Esophagus squamous epithelium (tissue), 5 donors: ENCODE data around the gene FUT3. TPM values are rescaled to one million over a fixed set of nuclear protein-coding genes. Genes with fewer than 3 reads are reported as not detected.

Experiments
- DNase-seq: peaks from one replicate; lab custom pipeline; 2025; lab: John Stamatoyannopoulos, UW
- H3K27ac ChIP-seq, 4 donors: fragments of 200-600 bp; sonication (generic); one replicate each; pipeline ENCODE4 v1.5.1; 2016 to 2019; ENCODE audit warnings: mild to moderate bottlenecking in 1 of 4
- H3K27me3 ChIP-seq, 4 donors: fragments of 200-600 bp; sonication (generic); 1 replicate in 3 of 4; 2 replicates in 1 of 4; pipeline versions ENCODE4 v1.5.1 to v1.6.0; 2017 to 2021; ENCODE audit warnings: antibody characterized with exemption in 1 of 4
- H3K36me3 ChIP-seq, 3 donors: fragments of 200-600 bp; sonication (generic); one replicate each; pipeline ENCODE4 v1.5.1; 2016 to 2019
- H3K4me1 ChIP-seq, 3 donors: fragments of 200-600 bp; sonication (generic); one replicate each; pipeline ENCODE4 v1.5.1; 2017 to 2019
- H3K4me3 ChIP-seq, 4 donors: fragments of 200-600 bp; sonication (generic); 1 replicate in 3 of 4; 2 replicates in 1 of 4; pipeline ENCODE4 v1.5.1; 2016 to 2019; ENCODE audit warnings: mild to moderate bottlenecking in 2 of 4, moderate library complexity in 1 of 4
- H3K9me3 ChIP-seq, 3 donors: fragments of 200-600 bp; sonication (generic); one replicate each; pipeline ENCODE4 v1.5.1; 2016 to 2019
- POLR2A ChIP-seq, 4 donors: fragments of 450-650 bp; IDR thresholded peaks; one replicate each; pipeline ENCODE4 v1.6.1; 2017; ENCODE audit warnings: antibody characterized with exemption in 4 of 4, mild to moderate bottlenecking in 4 of 4, moderate library complexity in 3 of 4
- WGBS, 2 donors: methylation state at CpG; one replicate each; pipeline ENCODE4 v1.1.5; 2018; 5-methylcytosine and 5-hydroxymethylcytosine counted together
- intact Hi-C: fragments of 100-400 bp; cut with DNase I; formaldehyde crosslinking; loops from one replicate; pipeline ENCODE4 v1.15.0; 2022
- total RNA-seq, 4 donors: library from RNA; depleted of rRNA; stranded (reverse); fragments of >200 nt; gene quantifications; one replicate each; pipeline ENCODE4 v1.1.0, GENCODE V29; 2016
- TF ChIP-seq, protein P1 (sequence below), 6 experiments: fragments of 450-650 bp in 4 of 6; fragments of 200-600 bp in 2 of 6; sonication (generic) in 2 of 6; IDR thresholded peaks; one replicate each; pipeline ENCODE4 v1.5.1; 2016 to 2019; ENCODE audit warnings: antibody characterized with exemption in 6 of 6, mild to moderate bottlenecking in 4 of 6, moderate library complexity in 4 of 6
- donor health status: DM: yes; HTN: yes; CAD: no.

FUT3 gene
- total RNA-seq, 4 donors from 2014 or later, result 51.7 to 145 (median 84.8) TPM

DNA sequence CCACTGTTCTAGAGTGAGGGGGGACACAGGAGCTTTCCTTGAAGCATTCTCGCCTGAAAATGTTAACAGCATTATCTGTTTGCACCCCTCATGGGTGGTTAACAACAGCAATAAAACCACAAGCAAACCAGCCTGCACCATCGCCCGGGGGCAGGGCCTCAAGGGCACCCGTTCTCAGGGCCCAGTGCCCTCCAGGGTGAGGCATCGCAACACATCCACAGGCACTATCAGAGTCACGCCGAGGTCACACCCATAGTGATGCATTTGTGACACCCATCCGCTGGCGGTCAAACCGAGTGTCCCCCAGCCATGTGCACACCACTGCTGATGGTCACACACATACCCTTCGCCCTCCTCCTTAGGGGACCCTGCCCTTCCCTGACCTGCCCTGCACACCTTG is 14.5 kb upstream of the FUT3 start:
- DNase-seq, result no peak
- no peak overlapping the region for H3K4me3 ChIP-seq
- H3K4me1 ChIP-seq, result peaks cover 0 to 3% (median 0%) of the 10 kb centered on the region in 3 donors
- WGBS, 2 donors, result 81 to 86% methylated on average over 8 to 10 of the region's 11 CpGs
- no peaks in the 10 kb centered on the region for H3K36me3 ChIP-seq
- TF ChIP-seq POLR2A (IDR thresholded peaks at IDR 0.05), result no peak
- TF ChIP-seq, protein P1, sequence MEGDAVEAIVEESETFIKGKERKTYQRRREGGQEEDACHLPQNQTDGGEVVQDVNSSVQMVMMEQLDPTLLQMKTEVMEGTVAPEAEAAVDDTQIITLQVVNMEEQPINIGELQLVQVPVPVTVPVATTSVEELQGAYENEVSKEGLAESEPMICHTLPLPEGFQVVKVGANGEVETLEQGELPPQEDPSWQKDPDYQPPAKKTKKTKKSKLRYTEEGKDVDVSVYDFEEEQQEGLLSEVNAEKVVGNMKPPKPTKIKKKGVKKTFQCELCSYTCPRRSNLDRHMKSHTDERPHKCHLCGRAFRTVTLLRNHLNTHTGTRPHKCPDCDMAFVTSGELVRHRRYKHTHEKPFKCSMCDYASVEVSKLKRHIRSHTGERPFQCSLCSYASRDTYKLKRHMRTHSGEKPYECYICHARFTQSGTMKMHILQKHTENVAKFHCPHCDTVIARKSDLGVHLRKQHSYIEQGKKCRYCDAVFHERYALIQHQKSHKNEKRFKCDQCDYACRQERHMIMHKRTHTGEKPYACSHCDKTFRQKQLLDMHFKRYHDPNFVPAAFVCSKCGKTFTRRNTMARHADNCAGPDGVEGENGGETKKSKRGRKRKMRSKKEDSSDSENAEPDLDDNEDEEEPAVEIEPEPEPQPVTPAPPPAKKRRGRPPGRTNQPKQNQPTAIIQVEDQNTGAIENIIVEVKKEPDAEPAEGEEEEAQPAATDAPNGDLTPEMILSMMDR (IDR thresholded peaks at IDR 0.05), result no peak
- no peak overlapping the region for H3K27ac ChIP-seq
- peaks cover 0 to 23% (median 0%) of the 10 kb centered on the region in 4 donors for H3K27me3 ChIP-seq
- intact Hi-C loops, result no loop called here
- H3K9me3 ChIP-seq, result no peaks in the 10 kb centered on the region

DNA sequence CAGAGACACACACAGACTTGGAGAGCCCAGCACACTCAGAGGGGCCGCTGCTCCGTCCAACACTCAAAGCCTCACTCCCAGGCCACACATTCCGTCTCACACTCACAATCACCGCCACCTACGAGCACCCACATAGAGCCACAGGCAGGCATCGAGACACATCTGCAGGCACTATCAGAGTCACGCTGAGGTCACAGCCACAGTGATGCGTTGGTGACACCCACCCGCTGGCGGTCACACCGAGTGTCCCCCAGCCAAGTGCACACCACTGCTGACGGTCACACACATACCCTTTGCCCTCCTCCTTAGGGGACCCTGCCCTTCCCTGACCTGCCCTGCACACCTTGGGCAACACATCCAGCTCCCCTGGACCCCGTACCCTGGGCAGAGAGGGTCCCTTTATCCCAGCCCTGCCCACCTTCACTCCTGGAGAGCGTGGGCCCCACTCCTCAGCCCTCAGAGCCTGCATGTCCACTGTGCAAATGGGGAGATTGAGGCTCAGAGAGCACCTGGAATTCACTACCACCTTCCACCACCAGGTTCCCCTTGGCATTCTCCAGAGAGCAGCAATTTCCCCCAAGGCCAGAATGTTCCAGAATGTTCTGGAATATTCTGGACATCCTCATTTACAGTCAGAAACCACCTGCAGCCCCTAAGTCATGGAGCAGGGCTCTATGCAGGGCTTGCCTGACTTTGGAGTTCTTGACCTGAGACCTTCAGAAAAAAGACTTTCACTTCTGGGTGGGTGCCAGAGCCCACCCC is 13.7 kb upstream of the FUT3 start:
- Histone ChIP-seq H3K9me3 (no peaks in the 10 kb centered on the region), H3K27me3 (peaks cover 0 to 23% (median 0%) of the 10 kb centered on the region in 4 donors), H3K4me3 (no peak overlapping the region), H3K4me1 (no peaks in the 10 kb centered on the region), H3K36me3 (no peaks in the 10 kb centered on the region), H3K27ac (no peak overlapping the region)
- intact Hi-C loops, result no loop called here
- no peak for DNase-seq
- 79 to 93% methylated on average over 7 to 10 of the region's 14 CpGs for WGBS, 2 donors
- no peak for TF ChIP-seq POLR2A (IDR thresholded peaks at IDR 0.05)
- TF ChIP-seq, protein P1 (IDR thresholded peaks at IDR 0.05), result peak in 1 of 6 experiments; percentile 44

DNA sequence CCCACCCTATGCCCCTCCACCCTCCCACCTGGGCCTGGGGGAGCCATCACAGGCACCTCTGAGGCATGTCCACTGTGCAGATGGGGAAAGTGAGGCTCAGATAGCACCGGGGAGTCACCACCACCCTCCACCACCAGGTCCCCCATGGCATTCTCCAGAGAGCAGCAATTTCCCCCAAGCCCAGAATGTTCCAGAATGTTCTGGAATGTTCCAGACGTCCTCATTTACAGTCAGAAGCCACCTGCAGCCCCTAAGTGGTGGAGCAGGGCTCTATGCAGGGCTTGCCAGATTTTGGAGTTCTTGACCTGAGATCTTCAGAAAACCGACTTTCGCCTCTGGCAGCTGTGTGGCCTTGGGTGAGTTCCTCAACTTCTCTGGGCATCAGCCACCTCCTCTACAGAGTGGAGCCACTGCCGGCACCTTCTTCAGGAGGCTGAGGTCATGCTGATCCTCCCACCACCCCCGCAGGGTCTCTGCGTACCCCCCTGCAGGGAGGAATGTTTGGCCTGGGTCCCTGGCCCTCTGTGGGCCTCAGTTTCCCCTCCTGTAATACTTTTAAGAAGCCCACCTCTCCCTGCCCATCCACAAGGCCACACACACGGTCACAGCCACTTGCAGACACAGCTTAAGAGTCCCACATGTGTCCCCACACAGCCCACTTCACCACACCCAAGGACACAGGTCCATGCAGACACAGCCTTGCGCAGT is 12.9 kb upstream of the FUT3 start:
- H3K27ac ChIP-seq, result no peak overlapping the region
- TF ChIP-seq, protein P1 (IDR thresholded peaks at IDR 0.05), result no peak
- TF ChIP-seq POLR2A (IDR thresholded peaks at IDR 0.05), result no peak
- intact Hi-C loops, result no loop called here
- no peaks in the 10 kb centered on the region for H3K9me3 ChIP-seq
- H3K4me3 ChIP-seq, result no peak overlapping the region
- DNase-seq, result no peak
- H3K27me3 ChIP-seq, result peaks cover 0 to 23% (median 0%) of the 10 kb centered on the region in 4 donors
- no peaks in the 10 kb centered on the region for H3K36me3 ChIP-seq
- WGBS, 2 donors, result 83 to 93% methylated on average over 2 to 4 of the region's 9 CpGs
- H3K4me1 ChIP-seq, result no peaks in the 10 kb centered on the region

DNA sequence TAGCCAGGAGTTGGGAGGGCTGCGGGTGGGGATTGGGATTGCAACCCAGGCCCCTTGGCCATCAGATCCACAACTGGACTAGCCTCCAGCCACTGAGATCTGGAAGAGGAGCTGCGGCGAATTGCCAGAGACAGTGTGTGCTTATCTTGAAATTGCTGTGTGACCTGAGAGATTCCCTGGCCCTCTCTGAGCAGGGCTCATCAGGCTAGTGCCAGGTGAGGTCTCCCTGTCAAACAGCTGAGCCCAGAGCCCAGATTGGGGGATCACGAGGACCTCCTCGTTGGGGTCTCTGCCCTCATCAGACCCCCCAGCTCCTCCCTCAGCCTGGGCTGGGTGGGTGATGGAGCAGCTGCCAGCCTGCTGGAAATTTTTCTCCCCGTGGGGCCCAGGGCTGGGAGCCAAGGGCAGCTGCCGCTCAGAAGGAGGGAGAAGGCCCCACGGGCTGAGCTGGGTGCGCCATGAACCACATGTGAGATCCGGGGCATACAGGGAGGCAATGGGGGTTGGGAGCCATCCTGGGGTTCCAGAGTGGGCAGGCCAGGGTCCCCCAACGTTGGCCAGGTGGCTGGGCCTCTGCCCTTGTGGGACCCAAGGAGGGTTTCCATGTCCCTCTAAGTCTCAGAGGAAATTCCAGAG is 11.9 kb upstream of the FUT3 start:
- TF ChIP-seq, protein P1 (IDR thresholded peaks at IDR 0.05), result no peak
- no peak for TF ChIP-seq POLR2A (IDR thresholded peaks at IDR 0.05)
- Histone ChIP-seq H3K4me3 (no peak overlapping the region), H3K27me3 (peaks cover 0 to 23% (median 0%) of the 10 kb centered on the region in 4 donors), H3K9me3 (no peaks in the 10 kb centered on the region), H3K4me1 (no peaks in the 10 kb centered on the region), H3K36me3 (no peaks in the 10 kb centered on the region), H3K27ac (no peak overlapping the region)
- DNase-seq, result no peak
- 60% methylated on average over 1 of the region's 11 CpGs; no CpG with 5 or more reads in 1 of the 2 donors for WGBS, 2 donors
- intact Hi-C loops, result no loop called here
